HepG2 (cell line): ENCODE results near the gene CDHR5. TPM values are rescaled to one million over a fixed set of nuclear protein-coding genes. Genes with fewer than 3 reads are reported as not detected.

ENCODE experiments used
- ATAC-seq: fragments of 200-7000 bp; cut with Tn5 transposase; 3 replicates; pipeline ENCODE4 v1.9.1; 2020; ENCODE audit warnings: mild to moderate bottlenecking, moderate library complexity
- BruUV-seq: library from RNA; stranded (reverse); fragments of 400-500 nt; replicated peaks from 2 replicates; lab custom pipeline; 2021; lab: Mats Ljungman, UMichigan
- CTCF ChIA-PET: fragments of 300-600 bp; formaldehyde crosslinking; extraction: SDS; loops from one replicate; lab custom pipeline; 2021; ENCODE audit warnings: low total read pairs, inconsistent platforms, low intra/inter-chr PET ratio; lab: Yijun Ruan, JAX
- POLR2A ChIA-PET: fragments of 350-600 bp; sonication (Branson Sonifier 250); formaldehyde crosslinking; loops from one replicate; lab custom pipeline; 2020; ENCODE audit warnings: antibody characterized with exemption, inconsistent platforms; lab: Yijun Ruan, JAX
- DNase-seq: peaks from one replicate; pipeline ENCODE4 v3.0.0-alpha.2; 2015; ENCODE audit warnings: low spot score
- FAIRE-seq: peaks from 3 replicates; lab custom pipeline; 2011; peaks lifted over from hg19 to GRCh38; lab: Jason Lieb, UNC
- H2AFZ ChIP-seq: one replicate; pipeline ENCODE4 v1.6.1; 2011; ENCODE audit warnings: low read length, inconsistent platforms
- H3K27ac ChIP-seq: fragments of 300-600 bp; 3 replicates; pipeline ENCODE4 v1.8.0; 2011; ENCODE audit warnings: mixed run types, mild to moderate bottlenecking, mixed read lengths, low read length, inconsistent platforms; ENCODE audit not compliant: insufficient read depth; ENCODE audit errors: extremely low read length
- H3K27me3 ChIP-seq, 2 experiments: fragments of 200-600 bp in 1 of 2; 2 replicates in 1 of 2; 3 replicates in 1 of 2; pipeline versions ENCODE4 v1.6.0 to v1.8.0; 2011; ENCODE audit warnings: low read length in 2 of 2, mild to moderate bottlenecking in 2 of 2, moderate library complexity in 2 of 2, inconsistent platforms in 1 of 2; ENCODE audit not compliant: insufficient read depth in 2 of 2, control insufficient read depth in 1 of 2
- H3K36me3 ChIP-seq, 2 experiments: fragments of 200-600 bp in 1 of 2; replicated peaks in 1 of 2; 2 replicates in 1 of 2; 3 replicates in 1 of 2; pipeline versions ENCODE4 v1.5.1 to v1.8.0; 2011; ENCODE audit warnings: low read length in 2 of 2, inconsistent platforms in 1 of 2; ENCODE audit not compliant: insufficient read depth in 2 of 2, control insufficient read depth in 1 of 2
- H3K4me1 ChIP-seq: 2 replicates; pipeline ENCODE4 v1.5.1; 2012; ENCODE audit warnings: low read length, inconsistent platforms; ENCODE audit not compliant: insufficient read depth
- H3K4me2 ChIP-seq: 2 replicates; pipeline ENCODE4 v1.6.0; 2011; ENCODE audit warnings: low read depth, low read length, inconsistent platforms
- H3K4me3 ChIP-seq, 3 experiments: fragments of 200-600 bp in 1 of 3; sonication (generic), shearing (Covaris generic) in 1 of 3; replicated peaks in 1 of 3; 2 replicates each; pipeline ENCODE4 v1.5.1; 2011 to 2016; ENCODE audit warnings: low read length in 3 of 3, inconsistent platforms in 2 of 3, low read depth in 2 of 3, mild to moderate bottlenecking in 2 of 3, control low read depth in 1 of 3, mixed read lengths in 1 of 3; ENCODE audit not compliant: insufficient read depth in 1 of 3
- H3K79me2 ChIP-seq: one replicate; pipeline ENCODE4 v1.6.1; 2011; ENCODE audit warnings: low read length, inconsistent platforms; ENCODE audit not compliant: insufficient read depth
- H3K9ac ChIP-seq: 2 replicates; pipeline ENCODE4 v1.6.0; 2011; ENCODE audit warnings: mild to moderate bottlenecking, low read depth, low read length, inconsistent platforms; ENCODE audit not compliant: insufficient read depth
- H3K9me3 ChIP-seq: 2 replicates; pipeline ENCODE4 v1.5.1; 2012; ENCODE audit warnings: mild to moderate bottlenecking, low read length
- H4K20me1 ChIP-seq: 2 replicates; pipeline ENCODE4 v1.6.0; 2011; ENCODE audit warnings: inconsistent platforms, mild to moderate bottlenecking, low read length, moderate library complexity; ENCODE audit not compliant: insufficient read depth
- BRD4 ChIP-seq: sonication (generic); formaldehyde crosslinking; IDR thresholded peaks from 2 replicates; pipeline ENCODE4 v1.4.0; 2020; ENCODE audit warnings: missing genetic modification reagents
- HDAC1 ChIP-seq: sonication (generic); formaldehyde crosslinking; IDR thresholded peaks from 2 replicates; pipeline ENCODE4 v1.5.1; 2020; ENCODE audit warnings: mild to moderate bottlenecking, missing genetic modification reagents
- ISL2 ChIP-seq: sonication (generic); formaldehyde crosslinking; IDR thresholded peaks from 2 replicates; pipeline ENCODE4 v1.5.0; 2020; ENCODE audit warnings: missing genetic modification reagents
- JARID2 ChIP-seq: sonication (generic); formaldehyde crosslinking; IDR thresholded peaks from 2 replicates; pipeline ENCODE4 v1.8.1; 2023; ENCODE audit warnings: missing genetic modification reagents, inconsistent platforms; ENCODE audit not compliant: insufficient replicate concordance
- KDM2A ChIP-seq: sonication (generic); formaldehyde crosslinking; IDR thresholded peaks from 2 replicates; pipeline ENCODE4 v1.4.0; 2020; ENCODE audit warnings: low read depth, missing genetic modification reagents, borderline replicate concordance
- MBNL3 ChIP-seq: fragments of 250-450 bp; sonication (Bioruptor Pico); conservative IDR thresholded peaks from 2 replicates; pipeline ENCODE4 v1.8.0; 2022; ENCODE audit warnings: mild to moderate bottlenecking, inconsistent platforms
- NFRKB ChIP-seq: fragments of 450-650 bp; IDR thresholded peaks from 2 replicates; pipeline ENCODE4 v1.6.1; 2017
- SAP130 ChIP-seq: IDR thresholded peaks from 2 replicates; pipeline ENCODE4 v1.6.1; 2016; ENCODE audit warnings: low read depth
- SMARCE1 ChIP-seq: fragments of 450-650 bp; IDR thresholded peaks from 2 replicates; pipeline ENCODE4 v1.6.1; 2017; ENCODE audit warnings: borderline replicate concordance
- ZNF263 ChIP-seq: sonication (generic); formaldehyde crosslinking; IDR thresholded peaks from 2 replicates; pipeline ENCODE4 v1.4.0; 2020; ENCODE audit warnings: missing genetic modification reagents
- WGBS: methylation state at CpG from one replicate; pipeline ENCODE4 v1.1.6; 2017; ENCODE audit warnings: low lambda C conversion rate; 5-methylcytosine and 5-hydroxymethylcytosine counted together
- in situ Hi-C: cut with HindIII; loops from 2 replicates; pipeline ENCODE4 v1.10.0; 2017; ENCODE audit warnings: low pct_unique_long_range_greater_than_20kb; ENCODE audit not compliant: extremely low pct_ligation_motif_present
- intact Hi-C: fragments of 100-400 bp; cut with micrococcal nuclease; formaldehyde crosslinking; loops from one replicate; pipeline ENCODE4 v1.10.0; 2022; ENCODE audit not compliant: unreplicated experiment
- polyA plus RNA-seq, 8 experiments: library from polyadenylated mRNA; depleted of rRNA in 3 of 8; stranded (reverse) in 7 of 8; unstranded in 1 of 8; fragments of >200 nt; fragmentation: Illumina TruSeq in 4 of 8; extraction: Trizol in 4 of 8; gene quantifications; 2 replicates each; pipeline versions ENCODE4 v1.2.1 to v1.2.3, GENCODE V29; 2011 to 2016; ENCODE audit warnings: low read depth in 4 of 8, missing spikeins in 1 of 8, mixed read lengths in 1 of 8; ENCODE audit not compliant: insufficient read depth in 1 of 8
- total RNA-seq, 5 experiments: library from RNA; depleted of rRNA; stranded (reverse); fragments of >200 nt; fragmentation: Illumina TruSeq; extraction: Trizol; gene quantifications; 2 replicates each; pipeline ENCODE4 v1.2.3, GENCODE V29; 2016; ENCODE audit warnings: low read depth in 1 of 5
- TF ChIP-seq, protein P1 (sequence below): sonication (generic); formaldehyde crosslinking; IDR thresholded peaks from 2 replicates; pipeline ENCODE4 v1.8.1; 2023; ENCODE audit warnings: mild to moderate bottlenecking, moderate library complexity, missing genetic modification reagents
- TF ChIP-seq, protein P2 (sequence below): sonication (generic); formaldehyde crosslinking; IDR thresholded peaks from 2 replicates; pipeline ENCODE4 v1.8.0; 2022; ENCODE audit warnings: mild to moderate bottlenecking, missing genetic modification reagents, moderate library complexity
- TF ChIP-seq, protein P3 (sequence below): sonication (generic); formaldehyde crosslinking; IDR thresholded peaks from 2 replicates; pipeline ENCODE4 v1.4.0; 2020; ENCODE audit warnings: missing genetic modification reagents
- TF ChIP-seq, protein P4 (sequence below): sonication (generic); formaldehyde crosslinking; IDR thresholded peaks from 2 replicates; pipeline ENCODE4 v1.4.0; 2020; ENCODE audit warnings: missing genetic modification reagents
- TF ChIP-seq, protein P5 (sequence below): sonication (generic); formaldehyde crosslinking; IDR thresholded peaks from 2 replicates; pipeline ENCODE4 v1.5.1; 2020; ENCODE audit warnings: missing genetic modification reagents, mild to moderate bottlenecking, borderline replicate concordance

Gene CDHR5
- total and polyA plus RNA-seq, 2 of the 13 experiments (the other 11 are each of a cell fraction or from before 2014, with no cell fraction given), result 0.46 to 0.71 TPM

DNA sequence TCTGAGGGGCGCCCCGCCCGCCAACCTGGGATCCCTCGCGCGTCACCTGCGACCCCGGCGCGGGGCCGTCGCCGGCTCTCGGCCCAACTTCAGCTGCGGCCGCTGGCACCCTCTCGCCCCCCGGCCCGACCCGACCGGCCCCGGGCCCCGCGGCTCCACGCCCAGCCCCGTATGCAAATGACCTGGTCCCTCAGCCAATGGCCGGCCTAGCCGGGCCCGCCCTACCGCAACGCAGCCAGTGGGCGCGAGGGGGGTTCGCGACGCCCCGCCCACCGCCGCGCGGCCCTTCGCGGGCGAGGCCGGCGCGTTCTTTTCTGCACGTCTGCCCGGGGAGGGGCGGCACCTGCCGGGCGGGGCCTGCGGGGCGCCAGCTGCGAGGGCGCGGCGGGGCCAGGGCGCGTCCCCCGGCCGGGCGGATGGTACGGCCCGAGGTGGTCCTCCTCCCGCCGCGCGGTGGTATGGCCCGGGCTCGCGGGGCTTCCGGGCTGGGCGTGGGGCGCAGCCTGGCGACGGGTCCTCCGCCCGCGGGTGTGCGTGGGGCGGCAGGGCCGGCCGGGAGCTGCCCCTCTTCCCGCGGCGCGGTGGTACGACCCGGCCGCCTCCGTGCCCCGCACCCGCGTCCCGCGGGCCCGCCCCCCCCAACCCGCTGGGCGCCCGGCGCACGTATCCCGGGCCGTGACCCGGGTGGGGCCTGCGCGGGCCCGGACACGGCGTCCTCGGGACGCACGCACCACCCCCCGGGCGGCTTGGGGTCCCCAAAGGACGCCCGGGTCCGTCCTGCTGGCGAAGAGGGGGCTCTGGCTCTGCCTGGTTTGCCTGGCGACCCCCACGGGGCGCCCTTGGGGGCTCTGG is 56.2 kb downstream of the CDHR5 start (continued):
- TF ChIP-seq, protein P1, sequence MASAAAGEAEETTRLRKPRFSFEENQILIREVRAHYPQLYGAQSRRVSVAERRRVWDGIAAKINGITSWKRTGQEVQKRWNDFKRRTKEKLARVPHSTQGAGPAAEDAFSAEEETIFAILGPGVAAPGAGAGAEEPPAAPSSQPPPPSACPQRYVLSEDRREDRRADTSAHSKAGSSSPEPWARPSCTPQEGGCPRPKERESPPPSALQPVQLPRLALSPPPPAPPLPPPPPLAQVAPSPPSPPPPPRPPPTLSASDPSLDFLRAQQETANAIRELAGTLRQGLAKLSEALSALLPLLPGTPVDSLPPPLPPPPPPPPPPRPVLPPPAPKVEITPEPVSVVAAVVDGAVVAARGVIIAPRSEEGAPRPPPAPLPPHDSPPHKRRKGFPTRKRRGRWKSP (CRISPR knock-in tag), result no peak
- TF ChIP-seq HDAC1 (CRISPR knock-in tag) (no peak; the same call in 1 of the 2 replicates), JARID2 (CRISPR knock-in tag) (no peak), ISL2 (0 out of 2 replicates have a peak, but pooled peaks have one; percentile 2), MBNL3 (CRISPR knock-in tag) (no peak), ZNF263 (CRISPR knock-in tag) (peak; percentile 27; the same call in 1 of the 2 replicates), SAP130 (CRISPR knock-in tag) (peak; percentile 51; the same call in 1 of the 2 replicates)
- TF ChIP-seq, protein P2, sequence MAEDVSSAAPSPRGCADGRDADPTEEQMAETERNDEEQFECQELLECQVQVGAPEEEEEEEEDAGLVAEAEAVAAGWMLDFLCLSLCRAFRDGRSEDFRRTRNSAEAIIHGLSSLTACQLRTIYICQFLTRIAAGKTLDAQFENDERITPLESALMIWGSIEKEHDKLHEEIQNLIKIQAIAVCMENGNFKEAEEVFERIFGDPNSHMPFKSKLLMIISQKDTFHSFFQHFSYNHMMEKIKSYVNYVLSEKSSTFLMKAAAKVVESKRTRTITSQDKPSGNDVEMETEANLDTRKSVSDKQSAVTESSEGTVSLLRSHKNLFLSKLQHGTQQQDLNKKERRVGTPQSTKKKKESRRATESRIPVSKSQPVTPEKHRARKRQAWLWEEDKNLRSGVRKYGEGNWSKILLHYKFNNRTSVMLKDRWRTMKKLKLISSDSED (CRISPR knock-in tag), result no peak

DNA sequence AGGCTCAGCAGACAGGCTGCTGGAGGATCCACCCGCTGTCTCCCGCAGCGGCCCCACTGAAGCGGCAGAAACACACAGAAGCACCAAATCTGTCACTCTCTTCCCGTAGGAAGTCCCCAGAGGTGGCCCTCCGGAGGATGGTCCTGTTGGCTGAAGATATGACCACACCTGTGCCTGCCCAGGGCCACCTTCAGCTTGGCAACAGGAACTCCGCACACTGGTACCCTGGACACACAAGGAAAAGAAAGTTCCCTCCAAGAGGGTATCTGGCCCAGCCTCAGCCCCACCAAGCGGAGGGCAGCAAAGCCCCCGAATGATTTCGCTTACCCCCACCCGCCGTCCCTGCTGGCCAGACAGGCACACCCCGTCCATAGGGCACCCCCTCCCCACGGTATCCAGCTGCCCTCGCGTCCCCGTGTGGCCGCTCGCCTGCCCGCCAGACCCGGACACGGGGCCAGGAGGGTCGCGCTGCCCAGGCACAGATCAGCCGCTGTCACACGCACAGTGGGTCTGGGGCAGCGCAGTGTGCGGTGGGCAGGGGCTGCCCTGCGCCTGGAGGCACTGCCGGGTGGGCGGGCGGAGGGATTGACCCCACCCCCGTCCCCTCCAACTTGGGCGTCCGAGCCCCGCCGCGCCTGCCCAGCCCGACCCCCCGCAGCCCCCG is 57.0 kb downstream of the CDHR5 start:
- Histone ChIP-seq H3K9ac (peak overlapping the region; percentile 75), H2AFZ (no peak overlapping the region), H3K9me3 (no peaks in the 10 kb centered on the region), H3K27ac (peak overlapping the region; percentile 3), H3K79me2 (peaks cover 16% of the 10 kb centered on the region), H3K27me3 (no peaks in the 10 kb centered on the region; a peak in 2 of 5 replicates), H3K4me1 (peaks cover 68% of the 10 kb centered on the region), H4K20me1 (peaks cover 25% of the 10 kb centered on the region; the same call in 1 of the 2 replicates), H3K36me3 (peaks cover 0 to 2% of the 10 kb centered on the region in 2 experiments; a peak in 3 of 5 replicates), H3K4me3 (peak overlapping the region; percentile 75 to 97 (median 96)), H3K4me2 (peak overlapping the region; percentile 80)
- WGBS, result 14% methylated on average over 8 of the region's 41 CpGs
- TSS peak; percentile 65 for BruUV-seq
- ATAC-seq (peak; percentile 20), FAIRE-seq (no peak), DNase-seq (no peak)
- in situ Hi-C loops (no loop called here), intact Hi-C loops (no loop called here)
- POLR2A ChIA-PET, result interaction anchor here (0.8 to 2.9 kb wide), 6 partner anchors 8 to 139 kb away, joined by 3 to 18 read pairs (median 4); partner anchors contain the start of genes HRAS, LMNTD2 and RNH1
- CTCF ChIA-PET, result no interaction called here
- TF ChIP-seq, protein P3, sequence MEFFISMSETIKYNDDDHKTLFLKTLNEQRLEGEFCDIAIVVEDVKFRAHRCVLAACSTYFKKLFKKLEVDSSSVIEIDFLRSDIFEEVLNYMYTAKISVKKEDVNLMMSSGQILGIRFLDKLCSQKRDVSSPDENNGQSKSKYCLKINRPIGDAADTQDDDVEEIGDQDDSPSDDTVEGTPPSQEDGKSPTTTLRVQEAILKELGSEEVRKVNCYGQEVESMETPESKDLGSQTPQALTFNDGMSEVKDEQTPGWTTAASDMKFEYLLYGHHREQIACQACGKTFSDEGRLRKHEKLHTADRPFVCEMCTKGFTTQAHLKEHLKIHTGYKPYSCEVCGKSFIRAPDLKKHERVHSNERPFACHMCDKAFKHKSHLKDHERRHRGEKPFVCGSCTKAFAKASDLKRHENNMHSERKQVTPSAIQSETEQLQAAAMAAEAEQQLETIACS (CRISPR knock-in tag), result no peak
- no peak for TF ChIP-seq BRD4 (CRISPR knock-in tag)
- no peak for TF ChIP-seq NFRKB
- TF ChIP-seq, protein P4, sequence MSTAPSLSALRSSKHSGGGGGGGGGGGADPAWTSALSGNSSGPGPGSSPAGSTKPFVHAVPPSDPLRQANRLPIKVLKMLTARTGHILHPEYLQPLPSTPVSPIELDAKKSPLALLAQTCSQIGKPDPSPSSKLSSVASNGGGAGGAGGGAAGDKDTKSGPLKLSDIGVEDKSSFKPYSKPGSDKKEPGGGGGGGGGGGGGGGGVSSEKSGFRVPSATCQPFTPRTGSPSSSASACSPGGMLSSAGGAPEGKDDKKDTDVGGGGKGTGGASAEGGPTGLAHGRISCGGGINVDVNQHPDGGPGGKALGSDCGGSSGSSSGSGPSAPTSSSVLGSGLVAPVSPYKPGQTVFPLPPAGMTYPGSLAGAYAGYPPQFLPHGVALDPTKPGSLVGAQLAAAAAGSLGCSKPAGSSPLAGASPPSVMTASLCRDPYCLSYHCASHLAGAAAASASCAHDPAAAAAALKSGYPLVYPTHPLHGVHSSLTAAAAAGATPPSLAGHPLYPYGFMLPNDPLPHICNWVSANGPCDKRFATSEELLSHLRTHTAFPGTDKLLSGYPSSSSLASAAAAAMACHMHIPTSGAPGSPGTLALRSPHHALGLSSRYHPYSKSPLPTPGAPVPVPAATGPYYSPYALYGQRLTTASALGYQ (CRISPR knock-in tag), result no peak
- TF ChIP-seq SMARCE1, result no peak
- TF ChIP-seq, protein P5, sequence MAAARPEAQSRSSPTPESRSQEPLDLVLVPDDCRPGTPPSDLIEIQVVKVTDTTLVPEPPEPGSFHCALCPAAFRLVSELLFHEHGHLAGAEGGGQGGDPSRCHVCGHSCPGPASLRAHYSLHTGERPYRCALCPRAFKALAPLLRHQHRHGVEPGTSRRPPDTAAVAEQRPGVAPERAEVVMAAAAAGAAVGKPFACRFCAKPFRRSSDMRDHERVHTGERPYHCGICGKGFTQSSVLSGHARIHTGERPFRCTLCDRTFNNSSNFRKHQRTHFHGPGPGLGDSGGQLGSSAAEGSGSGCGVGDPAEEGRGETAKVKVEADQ (CRISPR knock-in tag), result no peak
- peak; percentile 38; the same call in 1 of the 2 replicates for TF ChIP-seq KDM2A
